ENCODE measurements around the gene MYBPC1. TPM values are rescaled to one million over a fixed set of nuclear protein-coding genes. Genes with fewer than 3 reads are reported as not detected.

MYBPC1 gene, protein sequence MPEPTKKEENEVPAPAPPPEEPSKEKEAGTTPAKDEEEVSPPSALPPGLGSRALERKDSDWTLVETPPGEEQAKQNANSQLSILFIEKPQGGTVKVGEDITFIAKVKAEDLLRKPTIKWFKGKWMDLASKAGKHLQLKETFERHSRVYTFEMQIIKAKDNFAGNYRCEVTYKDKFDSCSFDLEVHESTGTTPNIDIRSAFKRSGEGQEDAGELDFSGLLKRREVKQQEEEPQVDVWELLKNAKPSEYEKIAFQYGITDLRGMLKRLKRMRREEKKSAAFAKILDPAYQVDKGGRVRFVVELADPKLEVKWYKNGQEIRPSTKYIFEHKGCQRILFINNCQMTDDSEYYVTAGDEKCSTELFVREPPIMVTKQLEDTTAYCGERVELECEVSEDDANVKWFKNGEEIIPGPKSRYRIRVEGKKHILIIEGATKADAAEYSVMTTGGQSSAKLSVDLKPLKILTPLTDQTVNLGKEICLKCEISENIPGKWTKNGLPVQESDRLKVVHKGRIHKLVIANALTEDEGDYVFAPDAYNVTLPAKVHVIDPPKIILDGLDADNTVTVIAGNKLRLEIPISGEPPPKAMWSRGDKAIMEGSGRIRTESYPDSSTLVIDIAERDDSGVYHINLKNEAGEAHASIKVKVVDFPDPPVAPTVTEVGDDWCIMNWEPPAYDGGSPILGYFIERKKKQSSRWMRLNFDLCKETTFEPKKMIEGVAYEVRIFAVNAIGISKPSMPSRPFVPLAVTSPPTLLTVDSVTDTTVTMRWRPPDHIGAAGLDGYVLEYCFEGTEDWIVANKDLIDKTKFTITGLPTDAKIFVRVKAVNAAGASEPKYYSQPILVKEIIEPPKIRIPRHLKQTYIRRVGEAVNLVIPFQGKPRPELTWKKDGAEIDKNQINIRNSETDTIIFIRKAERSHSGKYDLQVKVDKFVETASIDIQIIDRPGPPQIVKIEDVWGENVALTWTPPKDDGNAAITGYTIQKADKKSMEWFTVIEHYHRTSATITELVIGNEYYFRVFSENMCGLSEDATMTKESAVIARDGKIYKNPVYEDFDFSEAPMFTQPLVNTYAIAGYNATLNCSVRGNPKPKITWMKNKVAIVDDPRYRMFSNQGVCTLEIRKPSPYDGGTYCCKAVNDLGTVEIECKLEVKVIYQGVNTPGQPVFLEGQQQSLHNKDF
- not detected in 2 replicates for total RNA-seq (2021)
- Bru-seq, nascent RNA: percentile 1 among the genes with signal in this experiment
- BruChase-seq, experiment 1, labeled RNA remaining after a 2-hour chase: percentile 0 among the genes with signal in this experiment
- BruChase-seq, experiment 2, labeled RNA remaining after a 6-hour chase: not detected
- long read RNA-seq: 0 reads

DNA sequence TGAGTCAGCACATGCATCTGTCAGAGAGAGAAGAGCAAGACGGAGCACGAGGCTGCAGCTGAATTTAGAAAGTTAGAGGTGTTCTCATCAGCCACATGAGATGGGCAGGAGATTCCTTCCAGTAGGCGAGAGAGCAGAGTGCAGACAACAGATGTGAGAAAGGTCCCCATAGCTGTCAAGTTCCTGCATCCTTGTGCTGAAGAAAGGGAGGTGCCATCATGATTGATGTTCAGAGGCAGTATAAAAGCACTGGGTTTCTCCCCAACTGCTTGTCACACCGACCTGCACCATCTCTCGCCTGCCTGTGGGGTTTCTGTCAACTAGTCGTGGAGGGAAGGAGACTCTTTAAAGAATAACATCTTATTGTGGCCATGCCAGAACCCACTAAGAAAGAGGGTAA, at the start of gene MYBPC1:
Gene MYBPC1 (plus strand): TSS at position 272 of the 400 bp plus-strand sequence. CDS start 100 bp downstream, at position 372.
- intact Hi-C loops (cut with micrococcal nuclease; ENCODE audit: unreplicated experiment): no loop called here
- ChIA-PET CTCF (no interaction called here), POLR2A (ENCODE audit: unreplicated experiment) (no interaction called here)
- H3K9me2 ChIP-seq (ENCODE audit: insufficient read depth): no peaks in the 10 kb centered on the region
- H3K79me2 ChIP-seq (ENCODE audit: low read depth): no peaks in the 10 kb centered on the region
- no peaks in the 10 kb centered on the region for H3K27me3 ChIP-seq (ENCODE audit: insufficient read depth, low read depth)
- no peaks in the 10 kb centered on the region for H3K36me3 ChIP-seq (ENCODE audit: low read depth)
- H3K4me1 ChIP-seq (replicated peaks; ENCODE audit: insufficient read depth): peaks cover 21% of the 10 kb centered on the region
- H2AFZ ChIP-seq: no peak within 1 kb of the TSS
- TF ChIP-seq, protein P1, sequence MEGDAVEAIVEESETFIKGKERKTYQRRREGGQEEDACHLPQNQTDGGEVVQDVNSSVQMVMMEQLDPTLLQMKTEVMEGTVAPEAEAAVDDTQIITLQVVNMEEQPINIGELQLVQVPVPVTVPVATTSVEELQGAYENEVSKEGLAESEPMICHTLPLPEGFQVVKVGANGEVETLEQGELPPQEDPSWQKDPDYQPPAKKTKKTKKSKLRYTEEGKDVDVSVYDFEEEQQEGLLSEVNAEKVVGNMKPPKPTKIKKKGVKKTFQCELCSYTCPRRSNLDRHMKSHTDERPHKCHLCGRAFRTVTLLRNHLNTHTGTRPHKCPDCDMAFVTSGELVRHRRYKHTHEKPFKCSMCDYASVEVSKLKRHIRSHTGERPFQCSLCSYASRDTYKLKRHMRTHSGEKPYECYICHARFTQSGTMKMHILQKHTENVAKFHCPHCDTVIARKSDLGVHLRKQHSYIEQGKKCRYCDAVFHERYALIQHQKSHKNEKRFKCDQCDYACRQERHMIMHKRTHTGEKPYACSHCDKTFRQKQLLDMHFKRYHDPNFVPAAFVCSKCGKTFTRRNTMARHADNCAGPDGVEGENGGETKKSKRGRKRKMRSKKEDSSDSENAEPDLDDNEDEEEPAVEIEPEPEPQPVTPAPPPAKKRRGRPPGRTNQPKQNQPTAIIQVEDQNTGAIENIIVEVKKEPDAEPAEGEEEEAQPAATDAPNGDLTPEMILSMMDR (conservative IDR thresholded peaks at IDR 0.05): no peak
- TF ChIP-seq EZH2 (IDR thresholded peaks at IDR 0.05; ENCODE audit: low read depth): no peak
- H3K4me2 ChIP-seq: no peak within 1 kb of the TSS
- H3K4me3 ChIP-seq: no peak within 1 kb of the TSS
- H3K9me3 ChIP-seq (ENCODE audit: insufficient read depth, low read depth): no peaks in the 10 kb centered on the region
- no peak for DNase-seq
- BruUV-seq (replicated peaks): no TSS peak
- H3K27ac ChIP-seq: no peak within 1 kb of the TSS
- no peaks in the 10 kb centered on the region for H4K20me1 ChIP-seq (ENCODE audit: insufficient read depth)
- H3F3A ChIP-seq (ENCODE audit: insufficient read depth, low read depth): peaks cover 12% of the 10 kb centered on the region

DNA sequence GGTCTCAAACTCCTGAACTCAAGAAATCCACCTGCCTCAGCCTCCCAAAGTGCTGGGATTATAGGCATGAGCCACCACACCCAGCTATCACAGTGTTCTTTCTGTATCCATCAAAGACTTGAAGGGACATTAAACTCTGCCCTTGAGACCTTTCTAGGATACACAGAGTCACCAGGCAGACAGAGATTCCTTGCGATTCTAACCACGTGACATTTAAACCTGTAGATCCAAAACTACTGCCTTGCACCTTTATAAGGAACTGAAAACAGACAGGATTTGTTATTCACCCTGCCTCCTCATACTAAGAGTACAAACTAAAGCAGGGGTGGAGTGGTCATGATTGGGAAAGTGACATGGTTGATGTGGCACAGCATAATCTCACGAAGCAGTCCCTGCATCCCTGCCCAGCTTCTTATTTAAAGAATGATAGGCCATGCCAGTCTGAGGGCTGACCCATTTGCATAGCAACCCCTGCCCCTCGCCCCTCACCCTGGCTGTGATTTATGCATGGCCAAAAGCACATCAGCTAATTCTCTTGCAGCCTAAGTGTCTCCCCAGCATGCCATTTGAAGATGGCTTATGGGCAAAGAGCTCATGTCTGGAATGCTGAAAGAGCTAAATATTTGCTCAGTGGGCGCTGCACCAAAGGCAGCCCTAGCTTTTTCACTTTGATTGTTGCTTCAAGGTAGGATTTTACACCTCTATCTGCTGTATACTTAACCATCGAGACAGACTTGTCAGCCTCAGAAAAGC, 43.2 kb upstream of the MYBPC1 start:
- CTCF ChIA-PET: no interaction called here

More for the DNA sequence above, 43.2 kb upstream of the MYBPC1 start:
- no peak overlapping the region for H3K4me3 ChIP-seq
- no peak for TF ChIP-seq EZH2 (IDR thresholded peaks at IDR 0.05; ENCODE audit: low read depth)
- TF ChIP-seq, protein P1 (conservative IDR thresholded peaks at IDR 0.05): no peak
- no peaks in the 10 kb centered on the region for H3K4me1 ChIP-seq (replicated peaks; ENCODE audit: insufficient read depth)
- no peaks in the 10 kb centered on the region for H3K79me2 ChIP-seq (ENCODE audit: low read depth)
- intact Hi-C loops (cut with micrococcal nuclease; ENCODE audit: unreplicated experiment): no loop called here
- no peaks in the 10 kb centered on the region for H3K27me3 ChIP-seq (ENCODE audit: insufficient read depth, low read depth)
- POLR2A ChIA-PET (ENCODE audit: unreplicated experiment): no interaction called here
- H3K9me3 ChIP-seq (ENCODE audit: insufficient read depth, low read depth): no peaks in the 10 kb centered on the region
- no peak overlapping the region for H2AFZ ChIP-seq
- no peaks in the 10 kb centered on the region for H3K9me2 ChIP-seq (ENCODE audit: insufficient read depth)
- H3K27ac ChIP-seq: no peak overlapping the region
- H4K20me1 ChIP-seq (ENCODE audit: insufficient read depth): no peaks in the 10 kb centered on the region
- H3K4me2 ChIP-seq: no peak overlapping the region
- DNase-seq: no peak
- no peaks in the 10 kb centered on the region for H3K36me3 ChIP-seq (ENCODE audit: low read depth)
- no TSS peak for BruUV-seq (replicated peaks)
- H3F3A ChIP-seq (ENCODE audit: insufficient read depth, low read depth): no peaks in the 10 kb centered on the region
